Measurements from ENCODE around the gene TYR.
"Not testable (repeated sequence)": the region's sequence is repeated elsewhere in the genome, so short reads cannot be mapped to it uniquely, and the experiment has no call there.

Gene TYR

DNA sequence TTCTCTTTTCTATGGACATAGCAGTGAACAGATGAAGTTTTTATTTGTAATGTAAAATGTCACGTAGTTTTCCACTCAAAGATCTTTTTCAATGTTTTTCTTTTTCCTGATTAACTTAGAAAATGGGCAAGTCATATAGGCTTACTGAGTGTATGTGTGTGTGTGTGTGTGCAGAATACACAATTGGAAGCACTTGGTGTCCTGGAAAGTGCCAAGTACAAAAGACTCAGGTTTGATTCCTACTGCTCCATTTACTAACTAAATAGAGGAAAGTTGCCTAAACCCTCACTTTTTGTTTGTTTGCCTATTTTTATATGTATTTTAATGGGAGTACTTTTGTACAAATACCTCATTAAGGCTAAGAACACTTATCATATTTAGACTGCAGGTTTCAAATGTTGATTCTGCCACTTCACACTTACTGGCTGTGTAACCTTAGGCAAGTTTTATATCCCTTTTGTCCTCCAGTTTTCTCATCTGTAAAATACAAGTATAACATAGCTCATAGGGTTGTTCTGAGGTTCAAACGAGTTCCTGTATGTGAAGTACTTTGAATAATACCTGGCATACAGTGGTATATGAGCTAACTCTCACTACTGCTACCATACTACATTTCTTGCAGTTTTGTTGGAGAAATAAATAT lies 90.1 kb downstream of the TYR start:
- in situ Hi-C loops (cut with HindIII; ENCODE audit: low sequenced_read_pairs): no loop called here

DNA sequence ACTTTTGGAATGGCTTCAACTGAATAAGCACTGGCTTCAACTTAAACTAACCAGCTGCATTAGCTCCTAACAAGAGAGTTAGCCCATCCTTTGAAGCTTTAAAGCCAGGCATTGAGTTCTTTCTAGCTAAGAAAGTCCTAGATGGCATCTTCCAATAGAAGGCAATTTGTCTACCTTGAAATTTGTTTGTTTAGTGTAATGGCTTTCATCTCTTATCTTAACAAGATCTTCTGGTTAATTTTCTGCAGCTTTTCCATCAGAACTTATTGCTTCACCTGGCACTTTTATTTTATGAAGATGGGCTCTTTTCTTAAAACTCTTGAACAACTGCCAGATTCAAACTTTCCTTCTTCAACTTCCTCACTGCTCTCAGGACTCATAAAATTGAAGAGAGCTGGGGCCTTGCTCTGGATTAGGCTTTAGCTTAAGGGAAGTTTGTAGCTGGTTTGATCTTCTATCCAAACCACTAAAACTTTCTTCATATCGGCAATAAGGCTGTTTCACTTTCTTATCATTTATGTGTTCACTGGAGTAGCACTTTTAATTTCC lies 94.9 kb downstream of the TYR start:
- in situ Hi-C loops (cut with HindIII; ENCODE audit: low sequenced_read_pairs): not testable (repeated sequence)

DNA sequence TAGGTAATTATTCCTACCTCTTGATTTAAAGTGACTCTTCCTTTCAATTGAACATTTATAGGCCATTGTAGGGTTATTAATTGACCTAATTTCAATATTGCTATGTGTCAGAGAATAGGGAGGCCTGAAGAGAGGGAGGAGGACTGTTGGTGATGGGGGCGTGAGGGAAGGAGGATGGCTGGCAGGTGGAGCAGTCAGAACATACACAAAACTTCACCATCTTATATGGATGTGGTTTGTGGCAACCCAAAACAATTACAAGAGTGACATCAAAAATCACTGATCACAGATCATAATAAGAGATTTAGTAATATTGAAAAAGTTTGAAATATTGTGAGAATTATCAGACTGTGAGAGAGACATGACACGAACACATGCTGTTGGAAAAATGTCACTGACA lies 95.5 kb downstream of the TYR start:
- in situ Hi-C loops (cut with HindIII; ENCODE audit: low sequenced_read_pairs): not testable (repeated sequence)

DNA sequence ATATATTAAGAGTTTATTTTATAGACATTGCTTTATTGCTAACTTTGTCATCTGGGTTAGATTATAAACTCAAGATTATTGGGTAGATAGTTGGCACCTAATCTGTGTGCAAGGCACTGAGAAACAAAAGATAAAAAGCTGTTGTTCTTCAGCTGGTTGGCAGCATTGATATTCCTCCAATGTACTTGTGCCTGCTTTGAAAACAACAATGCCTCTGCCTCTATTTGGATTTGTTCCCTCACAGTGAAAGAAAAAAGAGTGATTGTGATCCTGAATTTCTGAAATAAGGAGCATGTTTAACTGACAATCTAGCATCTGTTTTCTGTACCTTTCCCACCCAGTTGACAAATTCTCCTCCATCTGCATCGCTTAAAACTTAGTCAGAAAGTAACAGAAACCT lies 98.3 kb downstream of the TYR start:
- in situ Hi-C loops (cut with HindIII; ENCODE audit: low sequenced_read_pairs): no loop called here

DNA sequence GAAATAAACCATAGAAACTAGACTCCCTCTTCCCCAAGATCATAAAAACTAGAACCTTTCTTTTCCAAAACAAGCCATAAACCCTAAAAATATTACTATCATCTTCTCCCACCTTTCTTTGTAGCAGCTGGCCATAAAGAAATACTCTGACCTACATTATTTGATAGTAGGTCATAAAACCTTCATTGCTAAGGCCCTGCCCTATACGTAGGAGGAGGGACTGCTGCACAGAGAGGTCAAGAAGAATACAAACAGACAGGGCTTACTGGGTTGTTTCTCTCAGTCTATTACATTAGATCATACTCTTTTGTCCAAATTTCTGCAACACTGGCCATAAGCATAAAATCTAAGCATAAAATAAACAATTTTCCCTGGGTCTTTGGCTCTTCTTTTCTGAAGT lies 101.5 kb downstream of the TYR start:
- in situ Hi-C loops (cut with HindIII; ENCODE audit: low sequenced_read_pairs): no loop called here

DNA sequence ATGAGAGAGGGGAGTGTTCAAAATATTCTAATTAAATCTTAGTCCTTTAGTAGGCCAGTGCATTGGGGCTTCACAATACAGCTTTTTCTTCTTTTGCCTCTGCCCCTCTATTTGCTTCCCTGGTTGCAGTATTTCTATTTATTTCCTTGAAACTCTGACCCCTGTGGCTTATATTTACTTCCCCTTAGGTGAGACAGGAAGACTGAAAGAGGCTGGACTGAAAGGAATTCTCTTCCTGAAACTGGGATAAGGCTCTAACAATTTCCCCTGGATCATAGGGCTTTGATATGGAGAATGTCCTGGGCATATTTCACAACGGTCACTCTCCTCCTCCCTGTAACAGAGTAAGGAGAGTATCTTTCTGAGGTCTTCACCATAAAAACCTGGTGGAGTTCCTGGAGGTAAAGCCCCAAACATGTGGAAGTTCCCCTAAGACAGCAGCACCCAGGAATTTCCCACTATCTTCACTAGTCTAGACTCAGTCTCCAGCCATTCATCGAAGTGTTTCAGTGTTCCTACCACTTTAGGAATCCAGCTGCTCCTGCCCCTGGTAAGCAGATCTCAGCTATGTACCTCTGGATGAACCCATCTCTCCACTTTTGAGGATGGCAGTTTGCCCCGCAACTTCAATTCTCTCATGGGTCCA lies 103.5 kb downstream of the TYR start:
- in situ Hi-C loops (cut with HindIII; ENCODE audit: low sequenced_read_pairs): not testable (repeated sequence)

DNA sequence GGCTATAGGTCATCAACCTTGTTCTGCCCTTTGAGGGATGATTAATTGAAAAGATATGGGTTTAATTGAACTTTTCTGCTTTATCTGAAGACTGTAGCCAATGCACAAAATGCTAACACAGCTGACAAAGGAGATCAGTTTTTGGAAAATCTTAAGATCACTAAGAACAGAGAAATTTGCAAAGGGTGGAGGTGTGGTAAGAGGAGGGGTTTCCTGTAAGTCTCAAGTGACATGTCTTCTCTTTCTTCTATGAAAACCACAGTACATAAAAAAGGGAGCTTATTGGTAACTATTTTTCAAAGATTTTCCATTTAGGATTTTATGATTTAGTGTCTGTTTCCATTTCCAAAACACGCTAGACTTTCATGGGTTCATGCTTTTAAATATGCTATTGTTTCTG lies 108.9 kb downstream of the TYR start:
- in situ Hi-C loops (cut with HindIII; ENCODE audit: low sequenced_read_pairs): not testable (repeated sequence)

DNA sequence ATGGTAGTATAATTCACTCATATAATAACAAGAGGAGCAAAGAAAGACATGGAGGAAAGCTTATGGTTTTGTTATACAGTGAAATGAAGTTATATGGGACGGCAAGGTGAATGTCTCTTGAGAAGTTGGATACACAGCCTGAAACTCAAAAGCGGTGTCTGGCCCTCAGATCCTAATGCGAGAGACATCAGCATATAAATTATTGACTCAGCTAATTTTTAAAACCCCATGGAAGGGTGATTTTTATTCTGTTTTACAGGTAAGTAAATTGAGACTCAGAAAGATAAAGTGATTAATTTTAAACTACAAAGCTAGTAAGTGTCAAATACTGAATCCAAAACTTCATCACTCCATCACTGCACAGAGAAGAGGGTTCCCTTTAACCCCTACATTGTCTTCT lies 110.3 kb downstream of the TYR start:
- in situ Hi-C loops (cut with HindIII; ENCODE audit: low sequenced_read_pairs): not testable (repeated sequence)

DNA sequence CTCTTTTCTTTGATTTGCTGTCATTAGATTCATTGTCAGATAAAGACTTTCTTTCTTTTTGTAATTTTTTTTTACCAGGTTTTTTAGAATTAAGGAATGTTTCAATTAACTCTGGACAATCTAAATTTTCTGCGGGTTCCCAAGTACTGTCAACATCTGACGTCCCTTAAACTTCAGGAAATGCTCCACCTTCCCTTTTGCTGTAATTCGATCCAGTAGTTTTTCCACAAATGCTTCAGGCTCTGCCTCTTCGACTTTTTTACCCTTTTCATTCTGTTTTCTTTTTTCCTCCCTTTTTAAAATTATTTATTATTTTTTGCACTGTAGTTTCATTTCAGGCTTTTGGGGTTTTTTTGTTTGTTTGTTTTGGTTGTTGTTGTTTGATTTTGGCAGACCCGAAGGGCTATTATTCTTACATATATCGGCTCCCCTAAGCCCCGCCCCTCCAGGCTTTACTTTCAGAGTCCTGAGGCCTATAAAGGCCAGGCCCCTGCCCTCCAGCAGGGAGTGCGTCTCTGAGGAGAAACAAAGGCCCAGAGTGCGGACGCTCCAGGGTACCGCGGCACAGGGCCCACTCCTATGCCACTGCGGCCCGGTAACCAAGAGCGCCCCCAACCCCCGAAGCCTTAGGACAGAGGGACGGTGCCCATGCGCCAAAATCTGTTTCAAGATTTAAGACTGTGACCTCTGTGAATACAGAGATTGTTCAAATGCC lies 116.4 kb downstream of the TYR start:
- in situ Hi-C loops (cut with HindIII; ENCODE audit: low sequenced_read_pairs): no loop called here

DNA sequence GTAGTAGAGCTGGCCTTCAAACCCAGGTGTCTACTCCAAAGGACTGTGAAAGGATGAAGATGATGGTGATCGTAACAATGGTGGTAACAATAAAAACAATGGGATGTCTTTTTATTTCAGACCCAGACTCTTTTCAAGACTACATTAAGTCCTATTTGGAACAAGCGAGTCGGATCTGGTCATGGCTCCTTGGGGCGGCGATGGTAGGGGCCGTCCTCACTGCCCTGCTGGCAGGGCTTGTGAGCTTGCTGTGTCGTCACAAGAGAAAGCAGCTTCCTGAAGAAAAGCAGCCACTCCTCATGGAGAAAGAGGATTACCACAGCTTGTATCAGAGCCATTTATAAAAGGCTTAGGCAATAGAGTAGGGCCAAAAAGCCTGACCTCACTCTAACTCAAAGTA lies 117.3 kb downstream of the TYR start:
- in situ Hi-C loops (cut with HindIII; ENCODE audit: low sequenced_read_pairs): not testable (repeated sequence)

DNA sequence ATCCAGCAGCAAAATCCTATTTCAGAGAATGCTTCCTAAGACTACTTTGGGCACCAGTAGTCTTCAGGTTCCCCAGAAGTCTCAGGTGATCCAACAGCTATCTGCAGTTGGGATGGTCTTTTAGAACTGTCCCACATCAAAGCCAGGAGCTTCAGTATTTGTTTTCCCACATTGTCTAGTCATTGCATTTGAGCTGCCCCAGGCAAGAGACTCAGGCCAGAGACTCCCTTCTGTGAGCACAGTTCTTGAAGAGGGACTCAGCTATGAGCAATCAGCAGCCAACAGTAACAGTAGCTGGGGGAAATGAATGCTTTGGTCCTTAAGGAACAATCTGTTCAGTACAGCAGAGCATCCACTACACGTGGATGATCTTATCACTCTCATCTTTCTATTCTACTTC lies 125.4 kb downstream of the TYR start:
- in situ Hi-C loops (cut with HindIII; ENCODE audit: low sequenced_read_pairs): not testable (repeated sequence)

DNA sequence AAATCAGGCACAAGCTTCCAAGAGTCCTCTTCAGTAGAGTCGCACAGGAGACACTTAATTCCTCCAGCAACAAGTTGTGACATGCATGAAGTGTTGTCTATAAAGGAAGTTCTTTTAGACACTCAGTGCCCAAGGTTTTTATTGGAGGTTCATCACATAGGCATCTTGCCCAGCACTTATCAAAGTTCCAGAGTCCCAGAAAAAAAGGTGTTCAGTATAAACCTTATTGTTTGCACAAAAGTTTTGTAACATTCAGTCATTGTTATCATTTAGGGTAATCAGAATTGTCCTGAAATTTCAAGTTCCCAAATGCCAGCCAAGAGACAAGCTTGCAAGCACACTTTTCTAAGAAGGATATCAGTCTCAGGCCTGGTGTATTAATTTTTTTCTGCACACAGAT lies 130.6 kb downstream of the TYR start:
- in situ Hi-C loops (cut with HindIII; ENCODE audit: low sequenced_read_pairs): not testable (repeated sequence)

DNA sequence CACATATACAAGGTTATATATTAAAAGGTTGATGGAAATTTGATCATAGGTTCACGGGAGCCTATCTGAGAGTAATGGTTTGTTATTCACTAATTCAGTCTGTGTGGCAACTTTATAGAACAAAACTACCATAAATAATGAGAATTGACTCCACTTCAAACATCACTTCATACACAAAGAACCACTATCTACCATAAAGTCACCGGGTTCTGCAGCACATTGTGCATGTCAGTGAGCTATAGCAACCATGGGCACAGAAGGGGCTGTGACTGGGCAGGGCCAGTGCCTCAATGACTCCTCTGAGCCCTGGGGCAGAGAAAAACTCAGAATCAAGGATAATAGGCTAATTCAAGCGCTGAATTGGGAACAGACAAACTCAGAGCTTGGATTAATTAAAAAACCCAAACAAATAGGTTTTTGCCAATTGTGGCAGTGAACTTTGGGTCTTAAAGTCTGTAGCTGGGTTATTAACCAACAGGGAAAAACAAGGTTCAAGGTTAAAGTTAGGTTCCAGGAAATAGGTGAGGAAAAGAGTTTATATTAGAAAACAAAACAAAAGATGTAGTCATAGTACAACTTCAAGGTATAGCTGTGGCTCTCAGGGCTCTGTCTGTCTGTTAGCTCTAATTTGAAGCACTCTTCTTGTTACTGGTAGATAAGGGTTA lies 131.8 kb downstream of the TYR start:
- in situ Hi-C loops (cut with HindIII; ENCODE audit: low sequenced_read_pairs): not testable (repeated sequence)

DNA sequence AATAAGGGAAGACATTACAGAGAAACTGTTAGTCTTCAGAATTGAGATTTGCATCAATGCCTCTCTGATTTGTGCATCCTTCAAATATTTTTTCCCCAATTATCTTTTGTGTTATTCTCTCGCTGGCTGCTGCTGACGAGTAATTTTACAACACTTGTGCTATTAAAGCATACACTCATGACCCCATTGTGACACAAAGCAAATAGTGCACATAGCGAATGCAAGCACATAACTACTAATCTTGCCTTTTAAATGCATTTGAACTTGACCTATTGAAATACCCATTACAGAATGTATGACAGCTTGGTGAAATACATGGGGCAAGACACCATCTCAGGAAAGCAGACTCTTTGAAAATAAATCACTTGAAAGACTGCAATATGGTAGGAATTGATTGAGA lies 132.9 kb downstream of the TYR start:
- in situ Hi-C loops (cut with HindIII; ENCODE audit: low sequenced_read_pairs): not testable (repeated sequence)

DNA sequence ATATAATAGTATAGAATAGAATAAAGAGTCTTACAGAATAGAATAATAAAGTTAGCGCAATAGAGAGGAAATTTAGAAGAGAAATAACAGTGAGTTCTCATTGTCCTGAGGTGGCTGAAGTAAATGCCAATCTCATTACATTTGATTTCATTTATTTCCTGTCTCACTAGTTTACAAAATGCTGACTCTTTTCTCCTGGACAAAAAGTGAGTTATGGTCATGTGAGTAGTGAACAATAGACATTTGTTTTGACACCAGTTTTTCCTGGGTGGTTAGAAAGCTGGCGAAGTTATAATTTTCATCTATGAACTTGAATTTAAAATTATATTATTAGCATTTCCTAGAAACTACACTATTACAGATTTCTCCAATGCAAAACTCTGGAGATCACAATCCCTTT lies 143.7 kb downstream of the TYR start:
- in situ Hi-C loops (cut with HindIII; ENCODE audit: low sequenced_read_pairs): no loop called here

DNA sequence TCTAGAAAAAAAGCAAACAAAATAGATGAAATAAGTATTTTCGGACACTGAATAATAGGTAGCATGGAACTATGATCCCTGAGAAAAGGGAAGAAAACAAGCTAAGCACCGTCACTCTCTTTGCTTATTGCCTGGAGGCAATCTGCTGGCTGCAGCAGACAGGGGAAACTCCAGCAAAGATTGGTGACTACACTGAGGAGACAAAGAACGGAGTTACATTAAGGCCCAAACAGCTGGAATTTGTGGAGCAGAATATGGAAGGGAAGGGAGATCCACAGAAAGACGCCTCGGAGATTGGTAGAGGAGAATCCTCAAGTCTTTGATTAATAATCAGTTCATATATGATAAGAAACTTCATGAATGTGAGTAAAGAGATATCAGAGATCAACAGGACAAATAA lies 150.2 kb downstream of the TYR start:
- in situ Hi-C loops (cut with HindIII; ENCODE audit: low sequenced_read_pairs): no loop called here

DNA sequence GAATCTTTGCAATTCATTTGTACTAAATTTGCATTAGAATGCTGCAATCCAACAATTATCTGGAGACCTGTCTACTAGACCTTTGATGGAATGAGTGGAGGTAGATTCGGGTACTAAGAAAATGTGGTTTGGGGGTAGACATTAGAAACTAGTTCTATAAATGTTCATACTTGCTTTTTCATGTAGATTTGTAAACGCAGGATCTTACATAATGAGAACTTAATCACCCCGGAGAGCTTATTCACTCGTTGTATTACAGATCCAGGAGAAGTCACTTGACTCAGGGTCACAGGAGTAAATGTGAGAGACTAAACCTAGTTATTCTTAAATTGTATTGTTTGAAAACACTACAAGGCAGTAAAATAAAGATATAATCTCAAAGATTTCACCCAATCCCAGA lies 154.3 kb downstream of the TYR start:
- in situ Hi-C loops (cut with HindIII; ENCODE audit: low sequenced_read_pairs): not testable (repeated sequence)

DNA sequence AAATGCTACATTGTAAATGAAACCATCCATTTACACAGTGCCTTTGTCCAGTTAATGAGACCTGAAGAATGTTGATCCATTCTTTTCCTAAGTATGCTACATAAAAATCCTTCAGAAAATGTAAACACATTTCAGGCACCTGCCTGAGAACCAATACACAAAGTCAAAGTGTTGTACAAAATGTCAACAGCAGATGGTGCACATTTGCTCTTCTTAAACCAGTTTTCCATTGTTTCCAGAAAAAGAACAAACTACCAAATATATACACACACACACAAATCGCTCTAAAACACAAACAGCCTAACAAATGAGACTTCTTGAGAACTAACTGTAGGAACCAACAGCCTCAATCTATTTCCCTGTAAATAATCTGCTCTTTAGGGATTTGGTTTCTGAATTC lies 156.0 kb downstream of the TYR start:
- in situ Hi-C loops (cut with HindIII; ENCODE audit: low sequenced_read_pairs): not testable (repeated sequence)

DNA sequence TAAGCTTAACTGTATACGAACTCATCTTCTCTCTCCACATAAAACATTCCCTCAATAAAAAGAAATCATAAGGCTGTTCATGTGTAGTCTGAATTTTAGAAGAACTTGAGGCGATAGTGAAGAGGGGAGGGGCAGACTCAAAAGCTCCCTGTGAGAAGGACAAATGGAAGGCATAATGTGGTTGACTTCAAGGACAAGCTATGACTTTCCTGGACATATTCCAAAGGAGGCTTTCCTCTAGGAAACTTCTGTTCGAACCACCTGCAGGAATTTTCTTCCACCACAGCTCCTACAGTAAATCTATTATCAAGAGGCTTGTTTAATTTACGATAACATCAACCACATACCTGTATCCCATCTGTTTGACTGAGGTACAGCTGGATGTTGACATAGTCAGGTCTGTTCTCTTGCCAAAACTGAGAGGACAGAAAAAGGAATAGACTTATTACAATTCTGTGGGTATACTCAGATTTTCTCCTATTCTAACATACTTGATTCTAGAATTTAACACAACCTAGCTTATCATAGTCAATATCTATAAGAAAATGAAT lies 159.5 kb downstream of the TYR start:
- in situ Hi-C loops (cut with HindIII; ENCODE audit: low sequenced_read_pairs): not testable (repeated sequence)

DNA sequence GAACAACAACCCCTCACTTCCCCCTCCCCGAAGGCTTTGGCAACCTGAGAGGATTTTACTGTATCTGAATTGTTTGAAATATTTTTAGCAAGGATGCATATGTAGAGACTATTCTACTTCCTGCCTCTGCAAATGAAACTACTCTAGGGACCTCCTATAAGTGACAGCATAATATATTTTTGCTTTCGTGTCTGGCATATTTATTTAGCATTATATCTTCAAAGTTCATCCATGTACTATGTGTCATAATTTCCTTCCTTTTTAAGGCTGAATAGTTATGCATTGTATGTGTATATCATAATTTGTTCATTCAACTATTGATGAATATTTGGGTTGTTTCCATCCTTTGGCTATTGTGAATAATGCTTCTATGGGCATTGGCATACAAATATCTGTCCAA lies 160.4 kb downstream of the TYR start:
- in situ Hi-C loops (cut with HindIII; ENCODE audit: low sequenced_read_pairs): not testable (repeated sequence)

DNA sequence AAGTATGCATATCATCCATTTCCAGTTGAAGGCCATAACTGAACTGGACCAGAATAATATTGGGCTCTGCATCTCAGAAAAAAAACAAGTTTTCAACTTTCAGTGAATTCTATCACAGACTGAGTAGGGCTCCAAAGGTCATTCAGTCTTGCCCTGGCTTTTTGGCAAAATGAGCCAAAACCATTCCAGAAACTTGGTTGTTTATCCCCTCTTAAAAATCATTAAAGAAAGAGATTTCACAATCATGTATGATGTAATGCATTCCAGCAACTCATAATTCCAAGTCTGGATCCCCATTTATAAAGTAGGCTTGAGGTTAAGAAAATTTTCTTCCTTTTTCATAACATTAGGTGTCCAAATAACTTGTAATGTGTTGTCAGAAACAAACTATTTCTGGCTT lies 162.8 kb downstream of the TYR start:
- in situ Hi-C loops (cut with HindIII; ENCODE audit: low sequenced_read_pairs): not testable (repeated sequence)

Measured in DLD1 (cell line).